Psoas muscle (tissue), 8 donors: Measurements from ENCODE around the gene RELA. TPM values are rescaled to one million over a fixed set of nuclear protein-coding genes. Genes with fewer than 3 reads are reported as not detected.
"Not testable (repeated sequence)": the region's sequence is repeated elsewhere in the genome, so short reads cannot be mapped to it uniquely, and the experiment has no call there.

Experiments used
- ATAC-seq, 4 donors: fragments of 200-7000 bp; cut with Tn5 transposase; one replicate each; pipeline ENCODE4 v1.9.1; 2020; ENCODE audit warnings: moderate library complexity in 3 of 4, mild to moderate bottlenecking in 2 of 4
- DNase-seq, 2 donors: peaks; one replicate each; pipeline ENCODE4 v3.0.0-alpha.2; 2020
- H3K27ac ChIP-seq: fragments of 200-600 bp; one replicate; pipeline ENCODE4 v1.8.0; 2022
- H3K27me3 ChIP-seq, 3 donors: fragments of 200-600 bp in 1 of 3; one replicate each; pipeline versions ENCODE4 v1.6.1 to v1.8.0; 2013 to 2022; ENCODE audit warnings: low read length in 2 of 3, mild to moderate bottlenecking in 2 of 3, moderate library complexity in 1 of 3; ENCODE audit not compliant: insufficient read depth in 3 of 3
- H3K36me3 ChIP-seq, 2 donors: fragments of 200-600 bp in 1 of 2; one replicate each; pipeline versions ENCODE4 v1.6.1 to v1.8.0; 2013 to 2022; ENCODE audit warnings: low read depth in 1 of 2, mild to moderate bottlenecking in 1 of 2, moderate library complexity in 1 of 2; ENCODE audit not compliant: insufficient read depth in 1 of 2
- H3K4me1 ChIP-seq: fragments of 200-600 bp; one replicate; pipeline ENCODE4 v1.8.0; 2022
- H3K4me3 ChIP-seq: fragments of 200-600 bp; one replicate; pipeline ENCODE4 v1.8.0; 2022; ENCODE audit warnings: mild to moderate bottlenecking
- H3K9me3 ChIP-seq: fragments of 200-600 bp; one replicate; pipeline ENCODE4 v1.8.0; 2022
- WGBS, 3 donors: extraction: QIAGEN DNeasy Blood & Tissue Kit; methylation state at CpG; one replicate each; pipeline versions ENCODE4 v1.1.6 to v1.1.7; 2013; 5-methylcytosine and 5-hydroxymethylcytosine counted together
- intact Hi-C, 2 donors: fragments of 100-400 bp; cut with DNase I; formaldehyde crosslinking; loops; one replicate each; pipeline versions ENCODE4 v1.11.0 to v1.14.2; 2022
- polyA plus RNA-seq, 3 donors: library from polyadenylated mRNA; stranded (reverse); fragments of 200-250 nt; gene quantifications; one replicate each; pipeline ENCODE4 v1.2.3, GENCODE V29; 2013
- total RNA-seq, 4 donors: library from RNA; stranded (reverse); fragmentation: NEBNext Ultra II Directional in 2 of 4; extraction: Animal tissue kit (Norgen Biotek cat#: 25700) in 2 of 4; gene quantifications; one replicate each; pipeline versions ENCODE4 v1.2.1 to v1.2.4, GENCODE V29; 2021 to 2023
- TF ChIP-seq, protein P1 (sequence below): fragments of 200-600 bp; IDR thresholded peaks from one replicate; pipeline ENCODE4 v1.8.0; 2022; ENCODE audit warnings: antibody characterized with exemption
- donor health status: healthy with polysubstance abuse.
- donor health status: DM: no; HTN: no; CAD: no; lungs with moderate emphysema.
- donor health status: Bipolar disorder and iron deficiency.
- donor health status: healthy.
- donor health status: DM: yes; HTN: yes; CAD: no.
- donor health status: DM: no; HTN: no; CAD: no.
- donor health status: DM: no; HTN: no; CAD: no.
- donor health status: DM: yes; HTN: yes; CAD: no.

The RELA gene
- total and polyA plus RNA-seq, 7 donors = 42.1 to 72.6 (median 64.0) TPM

DNA sequence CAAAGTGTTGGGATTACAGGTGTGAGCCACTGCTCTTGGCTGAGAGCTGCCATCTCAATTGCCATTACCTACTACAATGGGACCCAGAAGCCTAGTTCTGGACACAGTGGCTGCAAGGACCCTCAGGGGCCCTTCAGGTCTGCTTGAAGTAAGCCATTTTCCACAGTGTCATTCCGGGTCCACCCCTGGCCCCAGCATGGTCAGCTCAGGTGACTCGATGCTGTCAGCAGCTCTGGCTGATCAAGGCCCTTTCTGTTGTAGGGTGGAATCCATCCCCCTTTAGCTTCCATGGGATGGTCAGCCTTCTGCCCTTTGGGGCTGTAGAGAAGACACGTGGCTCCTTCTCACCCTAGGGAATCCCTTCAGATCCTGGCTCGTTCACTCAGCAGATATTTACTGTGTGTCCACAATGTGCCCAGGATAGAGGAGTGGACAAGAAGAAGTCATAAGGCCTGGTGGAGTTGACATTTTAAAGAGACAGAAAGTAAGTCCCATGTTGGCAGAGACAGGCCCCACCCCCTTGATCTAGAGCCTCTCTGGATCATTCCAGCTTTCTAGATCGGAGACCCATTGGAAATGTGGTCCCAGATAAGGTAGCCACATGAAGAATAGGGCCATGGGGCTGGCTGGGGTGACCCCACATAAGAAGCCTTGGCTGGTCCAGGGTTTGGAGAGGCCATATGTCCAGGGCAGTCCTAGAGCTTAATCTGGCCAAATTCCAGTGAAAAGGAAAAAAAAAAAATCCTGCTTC, 34.3 kb upstream of the RELA start:
- DNase-seq (no peak), ATAC-seq (no peak)
- Histone ChIP-seq H3K27ac (no peak overlapping the region), H3K4me1 (no peaks in the 10 kb centered on the region), H3K27me3 (no peaks in the 10 kb centered on the region), H3K4me3 (no peak overlapping the region), H3K9me3 (no peaks in the 10 kb centered on the region), H3K36me3 (no peaks in the 10 kb centered on the region)
- TF ChIP-seq, protein P1, sequence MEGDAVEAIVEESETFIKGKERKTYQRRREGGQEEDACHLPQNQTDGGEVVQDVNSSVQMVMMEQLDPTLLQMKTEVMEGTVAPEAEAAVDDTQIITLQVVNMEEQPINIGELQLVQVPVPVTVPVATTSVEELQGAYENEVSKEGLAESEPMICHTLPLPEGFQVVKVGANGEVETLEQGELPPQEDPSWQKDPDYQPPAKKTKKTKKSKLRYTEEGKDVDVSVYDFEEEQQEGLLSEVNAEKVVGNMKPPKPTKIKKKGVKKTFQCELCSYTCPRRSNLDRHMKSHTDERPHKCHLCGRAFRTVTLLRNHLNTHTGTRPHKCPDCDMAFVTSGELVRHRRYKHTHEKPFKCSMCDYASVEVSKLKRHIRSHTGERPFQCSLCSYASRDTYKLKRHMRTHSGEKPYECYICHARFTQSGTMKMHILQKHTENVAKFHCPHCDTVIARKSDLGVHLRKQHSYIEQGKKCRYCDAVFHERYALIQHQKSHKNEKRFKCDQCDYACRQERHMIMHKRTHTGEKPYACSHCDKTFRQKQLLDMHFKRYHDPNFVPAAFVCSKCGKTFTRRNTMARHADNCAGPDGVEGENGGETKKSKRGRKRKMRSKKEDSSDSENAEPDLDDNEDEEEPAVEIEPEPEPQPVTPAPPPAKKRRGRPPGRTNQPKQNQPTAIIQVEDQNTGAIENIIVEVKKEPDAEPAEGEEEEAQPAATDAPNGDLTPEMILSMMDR = no peak
- 71 to 78% (median 73%) methylated on average over 5 of the region's 5 CpGs for WGBS, 3 donors
- intact Hi-C loops = no loop called here

DNA sequence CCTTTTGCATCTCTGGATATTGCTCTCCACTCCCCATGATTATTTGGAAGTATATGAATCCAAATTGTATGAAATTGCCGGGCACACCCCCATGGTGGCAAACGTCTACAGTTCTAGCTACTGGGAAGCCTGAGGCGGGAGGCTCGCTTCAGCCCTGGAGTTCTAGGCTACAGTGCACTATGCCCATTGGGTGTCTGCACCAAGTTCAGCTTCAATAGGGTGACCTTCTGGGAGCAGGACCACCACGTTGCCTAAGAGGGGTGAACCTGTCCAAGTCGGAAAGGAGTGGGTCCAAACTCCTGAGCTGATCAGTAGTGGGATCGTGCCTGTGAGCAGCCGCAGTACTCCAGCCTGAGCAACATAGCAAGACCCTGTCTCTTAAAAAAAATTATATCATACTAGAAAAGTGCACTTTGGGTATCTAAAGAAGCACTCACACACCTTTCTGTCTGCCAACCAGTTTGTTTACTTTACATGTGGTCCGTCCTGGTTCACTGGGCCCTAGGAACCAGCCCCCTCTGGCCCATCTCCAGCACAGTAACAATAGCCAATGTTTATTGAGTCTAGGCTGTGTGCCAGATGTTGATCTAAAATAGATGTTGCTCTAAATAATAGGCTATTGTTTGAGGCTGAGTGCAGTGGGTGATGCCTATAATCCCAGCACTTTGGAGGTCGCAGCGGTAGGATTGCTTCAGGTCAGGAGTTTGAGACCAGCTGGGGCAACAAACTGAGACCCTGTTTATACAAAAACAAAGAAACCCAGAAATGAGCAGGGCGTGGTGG, 32.9 kb upstream of the RELA start:
- TF ChIP-seq, protein P1 = no peak
- H3K36me3 ChIP-seq = no peaks in the 10 kb centered on the region
- no peak overlapping the region for H3K4me3 ChIP-seq
- H3K4me1 ChIP-seq = no peaks in the 10 kb centered on the region
- H3K9me3 ChIP-seq = no peaks in the 10 kb centered on the region
- DNase-seq (no peak), ATAC-seq (peak in 2 of 4 donors; percentile 9 to 30)
- H3K27ac ChIP-seq = no peak overlapping the region
- H3K27me3 ChIP-seq = no peaks in the 10 kb centered on the region
- 63 to 64% (median 63%) methylated on average over 12 of the region's 12 CpGs for WGBS, 3 donors
- intact Hi-C loops = no loop called here

DNA sequence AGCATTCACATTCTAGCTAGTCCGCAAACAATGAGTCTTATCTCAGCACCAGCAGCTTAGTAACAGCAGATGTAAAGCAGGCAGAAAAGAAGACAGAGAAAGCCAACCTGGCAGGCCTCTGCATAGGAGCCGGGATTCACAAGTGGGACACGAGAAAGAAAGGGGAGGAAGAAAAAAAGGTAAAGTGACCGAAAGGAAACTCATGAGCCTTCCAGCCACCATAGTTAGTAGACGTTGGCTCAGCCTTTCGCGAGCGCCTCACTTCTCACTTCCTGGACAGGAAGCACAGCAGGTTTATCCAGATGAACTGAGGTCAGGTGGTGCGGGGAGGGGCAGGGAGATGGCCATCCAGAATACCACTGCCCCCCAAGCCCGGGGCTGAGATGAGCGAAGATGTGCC, 29.7 kb upstream of the RELA start:
- Histone ChIP-seq H3K4me1 (no peaks in the 10 kb centered on the region), H3K4me3 (no peak overlapping the region), H3K27me3 (no peaks in the 10 kb centered on the region), H3K36me3 (no peaks in the 10 kb centered on the region), H3K9me3 (no peaks in the 10 kb centered on the region), H3K27ac (no peak overlapping the region)
- TF ChIP-seq, protein P1 = no peak
- 59 to 70% (median 69%) methylated on average over 11 of the region's 11 CpGs for WGBS, 3 donors
- ATAC-seq (no peak), DNase-seq (no peak)
- intact Hi-C loops = no loop called here

DNA sequence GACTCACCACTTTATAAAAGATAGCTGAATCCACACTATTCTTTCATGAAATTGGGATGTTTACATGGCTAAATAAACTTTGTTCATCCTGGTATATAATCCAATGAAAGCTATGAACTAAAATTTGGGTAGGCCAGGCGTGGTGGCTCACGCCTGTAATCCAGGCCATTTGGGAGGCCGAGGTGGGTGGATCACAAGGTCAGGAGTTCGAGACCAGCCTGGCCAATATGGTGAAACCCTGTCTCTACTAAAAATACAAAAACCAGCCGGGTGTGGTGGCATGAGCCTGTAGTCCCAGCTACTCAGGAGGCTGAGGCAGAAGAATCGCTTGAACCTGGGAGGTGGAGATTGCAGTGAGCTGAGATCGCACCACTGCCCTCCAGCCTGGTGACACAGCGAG, 29.1 kb upstream of the RELA start:
- H3K9me3 ChIP-seq, H3K27ac ChIP-seq, ATAC-seq, H3K4me1 ChIP-seq, H3K36me3 ChIP-seq, intact Hi-C loops, H3K4me3 ChIP-seq, H3K27me3 ChIP-seq, DNase-seq: not testable (repeated sequence)
- WGBS, 3 donors = 90 to 94% (median 90%) methylated on average over 8 of the region's 8 CpGs

DNA sequence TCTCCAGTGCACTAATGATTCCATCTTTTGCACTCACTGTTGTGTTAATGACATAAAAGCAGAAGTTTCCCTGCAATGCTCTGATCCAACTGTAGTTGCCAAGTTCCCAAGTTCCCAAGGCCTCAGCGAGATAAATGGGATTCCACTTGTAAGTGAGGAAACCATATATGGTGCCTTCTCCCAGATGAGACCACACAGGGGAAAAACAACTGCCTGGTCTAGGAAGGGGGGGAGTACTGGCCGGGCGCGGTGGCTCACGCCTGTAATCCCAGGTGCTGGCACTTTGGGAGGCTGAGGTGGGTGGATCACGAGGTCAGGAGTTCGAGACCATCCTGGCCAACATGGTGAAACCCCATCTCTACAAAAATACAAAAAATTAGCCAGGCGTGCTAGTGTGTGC, 23.3 kb upstream of the RELA start:
- ATAC-seq (no peak), DNase-seq (no peak)
- TF ChIP-seq, protein P1 = no peak
- 64 to 73% (median 72%) methylated on average over 8 of the region's 8 CpGs for WGBS, 3 donors
- H3K9me3 ChIP-seq = no peaks in the 10 kb centered on the region
- no peaks in the 10 kb centered on the region for H3K27me3 ChIP-seq
- no peaks in the 10 kb centered on the region for H3K4me1 ChIP-seq
- intact Hi-C loops = no loop called here
- H3K36me3 ChIP-seq = no peaks in the 10 kb centered on the region
- no peak overlapping the region for H3K4me3 ChIP-seq
- H3K27ac ChIP-seq = no peak overlapping the region

DNA sequence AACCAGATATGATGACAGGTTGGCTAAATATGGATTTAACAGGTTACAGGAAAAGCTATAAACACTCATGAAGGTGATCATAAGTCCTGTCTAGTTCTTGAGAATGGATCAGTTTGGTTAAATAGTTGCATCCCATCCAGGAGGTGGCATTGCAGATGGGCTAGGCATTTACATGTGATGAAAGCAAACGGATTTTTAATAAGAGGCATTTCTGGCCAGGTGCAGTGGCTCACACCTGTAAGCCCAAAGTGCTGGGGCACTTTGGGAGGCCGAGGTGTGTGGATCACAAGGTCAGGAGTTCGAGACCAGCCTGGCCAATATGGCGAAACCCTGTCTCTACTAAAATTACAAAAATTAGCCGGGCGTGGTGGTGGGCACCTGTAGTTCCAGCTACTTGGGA, 20.8 kb upstream of the RELA start:
- intact Hi-C loops, ATAC-seq, H3K36me3 ChIP-seq, H3K27ac ChIP-seq, H3K27me3 ChIP-seq, DNase-seq, H3K9me3 ChIP-seq, H3K4me3 ChIP-seq, H3K4me1 ChIP-seq: not testable (repeated sequence)
- WGBS, 3 donors = 78 to 80% (median 80%) methylated on average over 6 of the region's 6 CpGs
